Measurements from ENCODE around the gene PTK7. TPM values are rescaled to one million over a fixed set of nuclear protein-coding genes. Genes with fewer than 3 reads are reported as not detected.

The PTK7 gene
- total and polyA plus RNA-seq, 3 donors from 2014 or later, result 58.8 to 68.7 (median 60.8) TPM

DNA sequence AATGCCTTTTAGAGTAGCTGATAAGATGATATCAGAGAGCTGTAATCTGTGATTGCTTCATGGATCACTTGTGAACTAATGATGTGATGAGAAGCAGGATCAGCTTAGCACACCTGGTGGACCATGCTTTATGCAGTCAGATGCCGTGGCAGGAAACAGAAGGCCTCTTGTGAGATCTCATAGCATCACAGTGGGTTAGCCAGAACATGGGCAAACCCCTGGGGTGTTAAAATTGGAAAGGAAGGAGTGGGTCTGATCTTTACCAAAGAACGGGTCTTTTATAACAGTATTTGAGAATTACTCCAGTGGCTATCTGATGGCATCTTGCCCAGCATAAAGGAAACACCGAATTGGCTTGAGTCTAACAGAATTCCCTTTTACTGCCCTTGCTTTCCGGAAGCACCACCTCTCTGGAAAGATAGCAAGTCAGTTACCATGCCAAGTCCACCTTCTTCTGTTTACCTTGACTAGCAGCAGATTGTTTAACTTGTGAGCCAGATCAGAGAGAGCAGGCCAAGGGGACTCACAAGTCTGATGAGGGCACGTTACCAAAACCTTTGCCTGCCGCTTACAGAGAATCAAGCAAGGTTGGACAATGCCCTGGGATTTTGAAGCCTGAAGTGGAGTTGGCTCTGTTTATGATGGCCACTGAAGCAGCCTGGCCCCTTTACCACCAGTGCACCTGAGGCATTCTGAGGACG, 74.1 kb downstream of the PTK7 start:
- intact Hi-C loops (cut with DNase I; ENCODE audit: low total_unique reads), result no loop called here
- DNase-seq, result no peak
- no peaks in the 10 kb centered on the region for H3K27me3 ChIP-seq
- H3K4me3 ChIP-seq, result no peak overlapping the region
- WGBS, 2 donors, result 64 to 75% methylated on average over 7 of the region's 7 CpGs
- TF ChIP-seq POLR2A (IDR thresholded peaks at IDR 0.05), result no peak
- TF ChIP-seq, protein P1, sequence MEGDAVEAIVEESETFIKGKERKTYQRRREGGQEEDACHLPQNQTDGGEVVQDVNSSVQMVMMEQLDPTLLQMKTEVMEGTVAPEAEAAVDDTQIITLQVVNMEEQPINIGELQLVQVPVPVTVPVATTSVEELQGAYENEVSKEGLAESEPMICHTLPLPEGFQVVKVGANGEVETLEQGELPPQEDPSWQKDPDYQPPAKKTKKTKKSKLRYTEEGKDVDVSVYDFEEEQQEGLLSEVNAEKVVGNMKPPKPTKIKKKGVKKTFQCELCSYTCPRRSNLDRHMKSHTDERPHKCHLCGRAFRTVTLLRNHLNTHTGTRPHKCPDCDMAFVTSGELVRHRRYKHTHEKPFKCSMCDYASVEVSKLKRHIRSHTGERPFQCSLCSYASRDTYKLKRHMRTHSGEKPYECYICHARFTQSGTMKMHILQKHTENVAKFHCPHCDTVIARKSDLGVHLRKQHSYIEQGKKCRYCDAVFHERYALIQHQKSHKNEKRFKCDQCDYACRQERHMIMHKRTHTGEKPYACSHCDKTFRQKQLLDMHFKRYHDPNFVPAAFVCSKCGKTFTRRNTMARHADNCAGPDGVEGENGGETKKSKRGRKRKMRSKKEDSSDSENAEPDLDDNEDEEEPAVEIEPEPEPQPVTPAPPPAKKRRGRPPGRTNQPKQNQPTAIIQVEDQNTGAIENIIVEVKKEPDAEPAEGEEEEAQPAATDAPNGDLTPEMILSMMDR (IDR thresholded peaks at IDR 0.05), result no peak
- H3K27ac ChIP-seq, result no peak overlapping the region
- H3K36me3 ChIP-seq (ENCODE audit: low read depth, missing control alignments), result no peaks in the 10 kb centered on the region
- H3K4me1 ChIP-seq, result no peaks in the 10 kb centered on the region
- no peaks in the 10 kb centered on the region for H3K9me3 ChIP-seq

DNA sequence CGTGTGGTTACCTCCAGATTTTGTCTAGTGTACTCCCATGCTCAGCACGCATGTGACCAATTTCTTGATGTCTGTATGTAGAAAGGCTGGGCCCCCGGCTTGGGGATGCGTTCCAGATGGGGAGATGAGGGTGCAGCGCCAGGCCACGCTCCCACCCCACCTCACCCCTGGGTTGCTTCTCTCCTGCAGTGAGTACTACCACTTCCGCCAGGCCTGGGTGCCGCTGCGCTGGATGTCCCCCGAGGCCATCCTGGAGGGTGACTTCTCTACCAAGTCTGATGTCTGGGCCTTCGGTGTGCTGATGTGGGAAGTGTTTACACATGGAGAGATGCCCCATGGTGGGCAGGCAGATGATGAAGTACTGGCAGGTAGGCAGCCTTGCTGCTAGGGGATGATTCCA, 83.5 kb downstream of the PTK7 start:
- TF ChIP-seq, protein P1 (IDR thresholded peaks at IDR 0.05), result no peak
- TF ChIP-seq POLR2A (IDR thresholded peaks at IDR 0.05), result no peak
- WGBS, 2 donors, result 94 to 96% methylated on average over 9 to 11 of the region's 11 CpGs
- no peak overlapping the region for H3K4me3 ChIP-seq
- no peaks in the 10 kb centered on the region for H3K36me3 ChIP-seq (ENCODE audit: low read depth, missing control alignments)
- intact Hi-C loops (cut with DNase I; ENCODE audit: low total_unique reads), result no loop called here
- H3K4me1 ChIP-seq, result no peaks in the 10 kb centered on the region
- DNase-seq, result no peak
- H3K27me3 ChIP-seq, result no peaks in the 10 kb centered on the region
- H3K9me3 ChIP-seq, result no peaks in the 10 kb centered on the region
- no peak overlapping the region for H3K27ac ChIP-seq

DNA sequence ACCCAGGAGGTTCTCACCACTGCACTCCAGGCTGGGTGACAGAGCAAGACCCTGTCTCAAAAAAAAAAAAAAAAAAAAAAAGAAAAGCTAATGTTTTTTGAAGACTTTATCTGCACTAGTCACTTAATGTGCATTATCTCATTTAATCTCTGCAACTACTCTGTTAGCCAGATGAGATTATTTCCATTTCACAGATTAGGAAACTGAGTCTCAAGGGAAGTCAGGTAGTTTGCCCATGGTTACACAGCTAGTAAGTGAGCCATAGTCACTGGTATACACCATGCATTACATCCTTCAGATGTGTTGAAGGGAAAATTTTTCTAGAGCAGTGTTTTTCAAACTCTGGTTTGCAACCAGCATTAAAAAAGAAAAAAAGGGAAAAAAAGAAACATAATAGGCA, 87.8 kb downstream of the PTK7 start:
- Histone ChIP-seq H3K27me3 (no peaks in the 10 kb centered on the region), H3K36me3 (ENCODE audit: low read depth, missing control alignments) (no peaks in the 10 kb centered on the region), H3K4me1 (no peaks in the 10 kb centered on the region), H3K27ac (no peak overlapping the region), H3K4me3 (no peak overlapping the region), H3K9me3 (no peaks in the 10 kb centered on the region)
- TF ChIP-seq POLR2A (IDR thresholded peaks at IDR 0.05), result no peak
- TF ChIP-seq, protein P1 (IDR thresholded peaks at IDR 0.05), result no peak
- intact Hi-C loops (cut with DNase I; ENCODE audit: low total_unique reads), result no loop called here
- no peak for DNase-seq

DNA sequence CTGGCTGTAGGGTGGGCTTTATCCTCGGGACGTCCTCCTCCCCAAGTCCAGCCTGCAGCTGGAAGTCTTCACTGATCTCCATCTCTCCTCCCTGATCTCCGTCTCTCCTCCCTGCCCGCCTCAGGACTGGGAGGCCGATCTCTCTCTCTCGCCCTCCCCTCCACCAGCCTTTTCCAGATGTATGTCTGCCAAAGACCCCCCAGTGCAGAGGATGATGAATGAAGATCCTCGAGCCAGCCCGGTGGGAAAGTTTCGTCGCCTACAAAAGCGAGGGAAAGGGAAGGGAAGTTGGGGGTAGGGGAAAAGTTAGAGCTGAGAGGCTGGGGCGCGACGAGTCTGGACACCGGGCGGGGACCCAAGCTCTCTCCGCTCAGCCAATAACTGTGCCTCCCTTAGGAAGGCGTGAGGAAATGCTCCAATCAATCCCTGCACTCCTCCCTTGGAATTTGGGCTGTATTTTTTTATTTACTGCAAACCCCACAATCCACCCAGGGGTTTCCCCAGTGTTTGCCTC, 94.4 kb downstream of the PTK7 start:
- peak overlapping the region; percentile 93 to 99 for H3K27ac ChIP-seq

More for the DNA sequence above, 94.4 kb downstream of the PTK7 start:
- DNase-seq, result peak; percentile 84
- TF ChIP-seq, protein P1 (IDR thresholded peaks at IDR 0.05), result no peak
- no peak for TF ChIP-seq POLR2A (IDR thresholded peaks at IDR 0.05)
- H3K27me3 ChIP-seq, result no peaks in the 10 kb centered on the region
- 0 to 1% methylated on average over 18 of the region's 18 CpGs for WGBS, 2 donors
- H3K9me3 ChIP-seq, result no peaks in the 10 kb centered on the region
- no peaks in the 10 kb centered on the region for H3K36me3 ChIP-seq (ENCODE audit: low read depth, missing control alignments)
- intact Hi-C loops (cut with DNase I; ENCODE audit: low total_unique reads), result no loop called here
- H3K4me1 ChIP-seq, result peaks cover 18% of the 10 kb centered on the region
- H3K4me3 ChIP-seq, result peak overlapping the region; percentile 90 to 94
